Kasumi-1 (cell line): ENCODE data around the gene DEPDC4.
A peak's percentile ranks its signal among the peaks of the same experiment; 100 is the strongest.
"Not testable (repeated sequence)": the region's sequence is repeated elsewhere in the genome, so short reads cannot be mapped to it uniquely, and the experiment has no call there.

ENCODE experiments used
- DNase-seq, 2 experiments: peaks; one replicate each; lab custom pipeline; 2025; lab: John Stamatoyannopoulos, UW

The DEPDC4 gene

DNA sequence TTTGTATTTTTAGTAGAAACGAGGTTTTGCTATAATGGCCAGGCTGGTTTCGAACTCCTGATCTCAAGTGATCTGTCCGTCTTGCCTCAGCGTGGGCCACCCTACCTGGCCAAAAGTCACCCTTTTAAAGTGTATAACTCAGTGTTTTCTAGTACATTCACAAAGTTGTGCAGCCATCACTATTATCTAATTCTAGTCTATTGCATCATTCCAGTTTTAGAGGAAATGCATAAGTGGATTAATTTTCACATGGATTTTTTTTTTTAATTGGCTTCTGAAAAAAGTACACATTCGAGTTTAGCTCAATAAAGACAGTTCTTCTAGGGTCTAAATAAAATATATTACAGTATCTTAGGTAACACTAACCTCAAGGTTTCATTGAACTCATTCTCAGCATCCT lies 3.7 kb downstream of the DEPDC4 start:
- no peak for DNase-seq

DNA sequence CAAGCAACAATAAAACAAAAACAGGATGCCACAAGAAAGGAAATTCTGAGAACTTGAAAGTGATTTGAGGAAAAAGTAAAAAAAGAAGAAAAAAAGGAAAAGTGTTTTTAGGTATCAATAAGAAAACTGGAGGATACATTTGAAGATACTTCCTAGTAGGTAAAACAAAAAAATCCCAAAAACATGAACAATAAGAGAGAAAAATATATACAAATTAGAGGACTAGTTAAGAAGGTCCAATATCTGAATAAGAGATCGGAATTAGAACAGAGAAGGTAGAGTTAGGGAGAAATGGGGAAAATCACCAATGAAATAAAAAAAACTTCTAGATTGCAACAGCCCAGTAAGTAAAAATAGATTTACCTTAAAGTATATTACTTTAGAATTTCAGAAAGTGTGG lies 8.8 kb downstream of the DEPDC4 start:
- no peak for DNase-seq

DNA sequence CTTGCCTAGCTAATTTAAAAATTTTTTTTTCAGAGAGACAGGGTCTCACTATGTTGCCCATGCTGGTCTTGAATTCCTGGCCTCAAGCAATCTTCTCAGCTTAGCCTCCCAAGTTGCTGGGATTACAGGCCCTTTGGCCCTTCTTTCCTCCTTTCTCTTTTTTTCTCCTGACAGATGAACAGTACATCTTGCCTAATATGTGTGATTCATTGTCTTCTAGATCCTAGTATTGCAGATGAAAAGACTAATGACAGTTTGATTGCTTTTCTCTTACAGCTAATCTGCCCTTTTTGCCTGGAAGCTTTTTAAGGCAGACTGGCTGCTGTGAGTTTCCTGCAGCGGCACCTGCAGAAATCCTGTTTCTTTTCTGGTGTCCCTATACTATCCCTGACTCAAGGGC lies 12.0 kb downstream of the DEPDC4 start:
- no peak for DNase-seq

DNA sequence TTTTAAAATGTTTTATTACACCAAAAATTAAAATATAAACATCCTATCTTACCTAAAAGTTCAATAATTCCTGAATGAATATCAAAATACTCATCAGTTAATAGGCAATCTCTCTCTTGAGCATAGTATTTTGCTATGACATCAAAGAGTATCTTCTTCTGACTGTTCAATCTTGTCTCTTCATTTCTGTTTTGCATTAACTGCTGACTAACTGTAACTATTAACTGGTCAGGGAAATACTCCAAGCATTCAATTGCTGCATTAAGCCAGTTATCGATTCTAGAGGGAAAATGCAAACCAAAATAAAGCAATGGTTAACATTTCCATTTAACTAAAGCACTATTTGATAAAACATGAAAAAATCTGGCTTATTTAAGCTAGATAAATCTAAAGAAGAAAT lies 13.4 kb downstream of the DEPDC4 start:
- no peak for DNase-seq

DNA sequence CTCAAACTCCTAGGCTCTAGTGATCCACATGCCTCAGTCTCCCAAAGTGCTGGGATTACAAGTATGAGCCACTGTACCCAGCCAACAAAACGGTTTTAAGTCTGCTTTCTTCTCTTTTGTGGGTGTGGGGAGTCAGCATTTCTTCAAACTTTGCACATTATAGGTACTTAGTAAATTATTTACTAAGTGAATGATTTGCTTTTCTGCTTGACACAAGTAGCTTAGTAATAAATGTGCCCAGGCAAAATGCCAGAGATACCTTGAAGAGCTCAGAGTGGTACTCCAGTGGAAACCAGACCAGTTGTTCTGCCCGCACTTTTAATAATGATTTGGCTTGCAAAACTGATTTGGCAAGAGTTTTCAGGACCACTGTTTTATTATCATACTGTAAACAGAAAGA lies 15.0 kb downstream of the DEPDC4 start:
- DNase-seq = no peak

DNA sequence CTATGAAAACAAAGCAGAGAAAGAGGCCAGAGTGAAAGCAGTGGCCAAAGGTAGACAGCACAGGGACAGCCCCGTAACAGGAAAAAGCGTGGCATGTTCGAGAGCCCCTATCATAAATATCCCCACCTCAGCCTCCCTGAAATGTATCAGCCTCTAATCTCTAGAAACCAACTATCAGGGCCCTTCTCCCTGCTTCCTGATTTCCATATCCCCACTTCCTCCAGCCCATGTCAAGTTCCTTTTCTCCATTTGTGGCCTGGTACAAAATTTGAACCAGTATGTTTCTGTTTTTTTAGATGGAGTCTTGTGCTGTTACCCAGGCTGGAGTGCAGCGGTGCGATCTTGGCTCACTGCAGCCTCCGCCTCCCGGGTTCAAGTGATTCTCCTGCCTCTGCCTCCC lies 16.9 kb downstream of the DEPDC4 start:
- DNase-seq = peak; percentile 33 to 58

DNA sequence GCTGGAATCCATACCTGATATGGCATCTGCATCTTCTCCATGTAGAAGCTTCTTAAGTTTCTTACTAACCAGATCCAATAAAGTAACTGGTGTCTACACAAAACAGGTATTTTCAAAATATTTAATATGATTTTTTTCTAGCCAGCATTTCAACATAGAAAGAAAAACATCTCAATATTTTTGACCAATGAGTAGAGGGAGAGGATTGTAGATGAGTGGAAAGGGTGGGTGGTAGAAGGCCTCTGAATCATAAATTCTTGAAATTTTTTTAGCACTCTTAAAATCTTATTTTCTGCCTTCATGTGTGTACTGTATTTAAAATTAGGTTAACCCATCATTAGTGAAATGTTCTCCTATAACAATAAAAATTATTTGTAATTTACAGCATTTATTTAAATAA lies 18.0 kb downstream of the DEPDC4 start:
- DNase-seq = no peak

DNA sequence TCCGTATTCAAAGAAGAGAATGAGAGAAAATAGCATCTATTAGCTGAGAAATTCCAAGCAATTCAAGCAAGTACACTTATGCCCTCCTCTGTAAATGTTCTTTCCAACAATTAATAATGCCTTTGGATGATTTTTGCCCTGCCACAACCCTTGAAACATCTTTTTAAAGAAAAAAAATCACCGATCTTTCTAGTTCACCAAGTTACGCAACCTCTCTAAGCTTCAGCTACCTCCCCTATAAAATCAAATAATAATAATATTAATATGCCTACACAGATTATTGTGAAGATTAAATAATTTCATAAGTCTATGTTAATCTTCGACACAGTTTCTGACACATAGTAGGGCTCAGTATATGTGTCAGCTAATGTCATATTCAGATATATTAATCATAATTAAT lies 19.1 kb downstream of the DEPDC4 start:
- no peak for DNase-seq

DNA sequence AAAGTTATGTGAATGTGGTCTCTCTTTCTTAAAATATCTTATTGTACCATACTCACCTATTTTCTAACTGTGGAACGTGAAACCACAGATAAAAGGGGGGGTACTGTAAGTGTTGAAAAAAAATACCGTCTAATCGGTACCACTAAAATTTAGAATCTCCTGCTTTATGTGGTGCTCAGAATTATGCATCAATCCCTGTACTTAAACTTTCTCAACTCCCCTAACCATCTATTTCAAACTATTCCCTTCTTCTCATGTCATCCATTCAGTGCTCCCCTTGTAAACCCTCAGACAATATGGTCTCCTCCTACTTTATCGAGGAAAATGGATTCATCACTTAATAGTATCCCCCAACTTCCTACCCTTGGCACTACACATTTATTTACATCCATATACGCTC lies 23.7 kb downstream of the DEPDC4 start:
- no peak for DNase-seq

DNA sequence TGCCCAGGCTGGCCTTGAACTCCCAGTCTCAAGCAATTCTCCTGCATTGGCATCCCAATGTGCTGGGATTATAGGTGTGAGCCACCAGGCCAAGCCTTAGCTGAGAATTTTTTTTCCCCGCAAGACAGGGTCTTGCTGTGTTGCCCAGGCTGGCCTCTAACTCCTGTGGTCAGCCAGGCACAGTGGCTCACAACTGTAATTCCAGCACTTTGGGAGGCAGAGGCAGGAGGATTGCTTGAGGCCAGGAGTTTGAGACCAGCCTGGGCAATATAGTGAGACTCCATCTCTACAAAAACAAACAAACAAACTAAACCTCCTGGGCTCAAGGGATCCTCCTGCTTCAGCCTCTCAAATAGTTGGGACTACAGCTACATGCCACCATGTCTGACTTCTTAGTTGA lies 27.3 kb downstream of the DEPDC4 start:
- no peak for DNase-seq

DNA sequence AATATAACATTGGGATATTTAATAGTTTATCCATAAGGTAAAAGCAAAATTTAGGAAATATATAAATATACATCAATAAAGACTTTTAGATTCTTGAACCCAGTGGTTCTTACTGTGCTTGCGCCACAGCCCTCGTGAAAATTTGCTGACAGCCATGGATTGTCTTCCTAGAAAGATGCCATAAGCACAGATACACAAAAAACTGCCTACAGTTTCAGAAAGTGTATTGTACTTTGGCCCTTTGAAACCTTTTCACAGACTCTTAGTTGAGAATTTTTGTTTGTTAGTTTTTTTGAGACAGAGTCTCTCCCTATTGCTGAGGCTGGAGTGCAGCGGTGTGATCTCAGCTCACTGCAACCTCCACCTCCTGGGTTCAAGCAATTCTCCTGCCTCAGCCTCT lies 28.1 kb downstream of the DEPDC4 start:
- DNase-seq = no peak

DNA sequence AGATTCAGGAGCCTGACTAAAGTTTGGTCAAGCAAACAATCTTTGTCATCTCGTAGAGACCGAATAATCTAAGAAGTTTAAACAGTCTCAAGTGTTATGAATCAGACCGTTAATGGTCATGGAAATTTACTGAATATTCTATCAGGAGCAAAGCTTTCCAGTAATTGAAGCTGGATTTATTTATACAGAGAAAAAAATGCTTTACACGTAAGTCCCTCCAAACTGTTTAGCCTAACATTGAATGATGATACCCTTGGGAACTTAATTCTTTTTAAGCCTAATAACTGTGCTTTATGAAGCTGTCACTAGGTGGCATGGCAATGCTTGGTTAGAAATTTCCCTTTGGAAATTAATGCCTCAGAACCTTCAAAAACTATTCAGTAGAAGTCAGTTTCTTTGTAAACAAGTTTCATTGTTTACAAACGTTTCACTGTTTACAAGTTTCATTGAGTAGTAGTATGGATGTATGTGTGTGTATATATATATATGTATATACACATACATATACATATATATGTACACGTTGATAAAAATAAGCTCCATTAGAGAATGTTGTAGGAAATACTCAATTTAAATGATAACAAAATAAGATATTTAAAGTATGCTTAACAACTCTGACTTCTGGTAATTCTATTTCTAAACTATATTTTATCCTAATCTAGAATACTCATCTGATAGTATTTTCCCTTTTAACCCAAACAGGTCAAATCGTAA lies 32.1 kb downstream of the DEPDC4 start:
- peak; percentile 53 to 75 for DNase-seq

DNA sequence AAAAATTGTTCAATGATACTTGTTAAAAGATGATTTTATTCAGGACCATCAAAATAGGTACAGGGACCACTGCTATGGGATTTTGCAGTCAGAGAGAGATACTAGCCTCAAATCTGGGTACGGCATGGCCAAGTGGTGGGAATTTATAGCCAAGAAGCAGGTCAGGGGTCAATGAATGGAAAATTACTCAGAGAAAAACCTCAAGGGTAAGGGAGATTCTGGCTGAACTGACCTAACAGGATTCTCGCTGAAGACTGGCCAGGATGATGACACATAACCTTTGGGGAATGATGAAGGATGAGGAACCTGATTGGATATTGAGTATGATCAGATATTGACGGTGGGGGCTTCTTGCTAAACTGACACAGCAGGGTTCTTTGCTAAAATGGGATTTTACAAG lies 32.7 kb downstream of the DEPDC4 start:
- no peak for DNase-seq

DNA sequence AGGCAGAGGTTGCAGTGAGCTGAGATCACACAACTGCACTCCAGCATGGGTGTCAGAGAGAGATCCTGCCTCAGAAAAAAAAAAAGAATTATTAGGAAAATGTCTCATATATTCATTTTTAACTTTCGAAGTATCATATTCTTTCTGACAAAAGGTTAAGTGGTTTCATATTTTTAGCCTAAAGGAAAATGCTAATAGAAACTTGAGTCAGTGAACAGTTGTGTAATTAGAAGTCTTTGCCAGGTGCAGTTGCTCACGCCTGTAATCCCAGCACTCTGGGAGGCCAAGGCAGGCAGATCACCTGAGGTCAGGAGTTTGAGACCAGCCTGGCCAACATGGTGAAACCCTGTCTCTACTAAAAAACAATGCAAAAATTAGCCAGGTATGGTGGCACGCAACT lies 35.0 kb downstream of the DEPDC4 start:
- not testable (repeated sequence) for DNase-seq

DNA sequence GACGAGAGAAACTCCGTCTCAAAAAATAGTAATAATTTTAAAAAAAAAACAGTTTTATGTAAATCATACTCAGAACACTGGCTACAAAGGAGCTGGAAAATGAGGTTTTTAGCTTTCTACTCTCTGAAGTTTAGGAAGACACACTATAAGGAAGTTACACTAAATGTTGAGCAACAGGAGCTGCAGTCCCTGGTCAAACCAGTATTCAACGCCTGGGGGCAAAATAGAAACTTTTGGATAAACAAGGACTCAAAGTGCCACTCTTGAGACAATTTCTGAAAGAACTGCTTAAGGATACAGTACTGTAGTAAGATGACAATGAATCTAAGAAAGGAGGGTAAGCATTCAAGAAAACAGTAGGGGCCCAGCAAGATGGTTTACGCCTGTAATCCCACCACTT lies 37.0 kb downstream of the DEPDC4 start:
- peak; percentile 49 to 68 for DNase-seq

DNA sequence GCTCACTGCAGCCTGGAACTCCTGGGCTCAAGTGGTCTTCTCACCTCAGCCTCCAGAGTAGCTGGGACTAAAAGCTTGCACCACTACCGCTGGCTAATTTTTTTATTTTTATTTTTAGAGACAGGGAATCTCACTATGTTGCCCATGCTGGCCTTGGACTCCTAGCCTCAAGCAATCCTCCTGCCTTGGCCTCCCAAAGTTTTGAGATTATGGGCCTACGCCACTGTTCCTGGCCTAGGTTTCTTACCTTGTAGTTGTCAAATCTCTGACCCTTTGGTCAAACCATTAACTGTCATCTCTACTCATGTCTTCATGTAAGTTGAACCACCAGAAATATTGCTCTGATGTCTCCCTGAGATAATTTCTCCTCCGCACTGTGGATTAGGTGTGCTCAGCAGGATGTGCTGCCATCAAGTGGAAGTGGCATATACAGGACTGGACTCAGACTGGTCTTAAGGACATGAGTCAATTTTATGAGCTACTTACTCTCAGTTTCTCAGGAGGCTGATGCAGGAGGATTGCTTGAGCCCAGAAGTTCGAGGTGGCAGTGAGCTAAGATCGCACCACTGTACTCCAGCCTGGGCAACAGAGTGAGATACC lies 37.7 kb downstream of the DEPDC4 start:
- DNase-seq = peak; percentile 69 to 74

DNA sequence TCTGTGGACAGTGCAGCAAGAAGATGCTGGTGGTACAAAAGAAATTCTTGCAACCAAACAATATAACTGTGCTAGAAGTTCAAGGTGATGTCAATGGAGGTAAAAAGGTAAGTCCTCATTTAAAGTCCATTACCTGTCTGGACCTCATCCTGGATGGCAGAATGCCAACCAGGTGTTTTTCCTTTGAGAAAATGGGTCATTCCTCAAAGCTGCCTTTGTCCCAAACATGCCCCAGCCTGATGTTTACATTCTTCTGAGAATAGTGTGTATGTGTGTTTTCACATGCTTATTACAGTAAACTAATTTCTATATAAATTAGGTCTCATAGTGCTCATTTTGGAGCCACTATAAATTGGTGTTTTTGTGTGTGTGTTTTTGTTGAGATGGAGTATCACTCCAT lies 41.4 kb downstream of the DEPDC4 start:
- no peak for DNase-seq

DNA sequence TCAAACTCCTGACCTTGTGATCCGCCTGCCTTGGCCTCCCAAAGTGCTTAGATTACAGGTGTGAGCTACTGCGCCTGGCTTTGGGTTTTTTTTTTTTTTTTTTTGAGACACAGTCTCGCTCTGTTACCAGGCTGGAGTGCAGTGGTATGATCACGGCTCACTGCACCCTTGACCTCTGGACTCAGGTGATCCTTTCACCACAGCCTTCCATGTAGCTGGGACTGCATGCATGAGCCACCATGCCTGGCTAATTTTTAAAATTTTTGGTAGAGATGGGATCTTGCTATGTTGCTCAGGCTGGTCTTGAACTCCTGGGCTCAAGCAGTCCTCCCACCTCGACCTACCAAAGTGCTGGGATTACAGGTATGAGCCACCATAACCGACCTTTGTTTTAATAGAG lies 44.7 kb downstream of the DEPDC4 start:
- DNase-seq = not testable (repeated sequence)

DNA sequence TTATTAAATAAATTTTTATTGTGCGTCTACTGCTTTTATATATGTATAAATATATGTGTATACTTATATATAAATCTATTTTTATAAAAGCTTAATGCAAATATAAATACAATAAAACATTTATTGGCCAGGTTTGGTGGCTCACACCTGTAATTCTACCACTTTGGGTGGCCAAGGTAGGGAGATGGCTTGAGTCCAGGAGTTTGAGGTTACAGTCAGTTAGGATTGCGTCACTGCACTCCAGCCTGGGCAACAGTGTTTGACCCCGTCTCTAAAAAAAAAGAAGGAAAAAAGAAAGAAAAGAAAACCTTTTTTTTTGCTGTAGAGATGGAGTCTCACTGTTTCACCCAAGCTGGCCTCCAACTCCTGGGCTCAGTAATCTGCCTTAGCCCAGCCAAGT lies 45.4 kb downstream of the DEPDC4 start:
- DNase-seq = no peak

DNA sequence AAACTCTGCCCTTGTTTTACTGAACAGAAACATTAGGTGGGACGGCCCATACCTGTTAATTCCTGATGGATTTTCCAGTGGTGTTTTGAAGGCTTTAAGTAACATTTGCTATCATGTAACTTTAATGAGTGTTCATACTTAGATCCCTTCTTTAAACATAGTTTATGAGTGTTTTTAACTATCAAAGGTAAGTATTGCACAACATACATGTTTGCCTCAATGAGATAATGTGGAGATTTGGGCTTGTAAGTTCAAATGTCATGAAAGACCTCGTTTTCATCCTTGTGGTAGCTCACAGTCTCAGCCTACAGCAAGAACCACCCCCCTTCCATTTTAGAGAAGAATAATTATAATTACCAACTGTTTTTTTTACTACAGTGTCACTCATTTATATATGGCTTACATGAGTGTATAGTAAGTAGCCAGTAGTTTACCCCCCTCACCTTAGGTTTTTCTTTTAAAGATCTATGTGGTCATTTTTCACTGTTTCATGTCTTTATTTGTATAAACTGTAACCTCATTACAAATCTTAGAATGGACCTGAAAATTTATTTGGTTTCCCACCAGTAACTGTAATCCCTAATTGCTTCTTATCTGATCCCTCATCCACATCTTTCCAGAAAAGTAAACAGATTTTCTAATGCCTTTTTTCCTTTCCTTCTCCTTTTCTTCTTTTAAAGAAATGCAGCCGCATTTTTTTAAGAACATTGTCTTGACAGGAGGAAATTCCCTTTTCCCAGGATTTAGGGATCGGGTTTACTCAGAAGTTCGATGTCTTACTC lies 47.4 kb downstream of the DEPDC4 start:
- DNase-seq = no peak

DNA sequence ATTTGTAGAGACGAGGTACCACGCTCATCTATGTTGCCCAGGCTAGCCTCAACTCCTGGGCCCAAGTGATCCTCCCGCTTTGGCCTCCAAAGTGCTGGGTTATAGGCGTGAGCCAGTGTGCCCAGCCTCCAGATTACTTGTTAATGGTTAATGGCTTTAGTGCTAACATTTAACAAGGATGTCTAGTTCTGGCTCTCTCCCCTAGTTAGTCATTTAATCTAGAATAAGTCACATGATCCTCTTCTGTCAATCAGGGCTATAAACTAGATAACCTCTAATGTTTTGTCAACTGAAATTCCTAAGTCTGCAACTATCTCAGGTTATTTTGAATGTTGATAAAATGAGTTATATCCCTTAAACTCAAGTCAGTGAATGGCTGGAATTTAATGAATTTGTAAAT lies 50.5 kb downstream of the DEPDC4 start:
- no peak for DNase-seq

DNA sequence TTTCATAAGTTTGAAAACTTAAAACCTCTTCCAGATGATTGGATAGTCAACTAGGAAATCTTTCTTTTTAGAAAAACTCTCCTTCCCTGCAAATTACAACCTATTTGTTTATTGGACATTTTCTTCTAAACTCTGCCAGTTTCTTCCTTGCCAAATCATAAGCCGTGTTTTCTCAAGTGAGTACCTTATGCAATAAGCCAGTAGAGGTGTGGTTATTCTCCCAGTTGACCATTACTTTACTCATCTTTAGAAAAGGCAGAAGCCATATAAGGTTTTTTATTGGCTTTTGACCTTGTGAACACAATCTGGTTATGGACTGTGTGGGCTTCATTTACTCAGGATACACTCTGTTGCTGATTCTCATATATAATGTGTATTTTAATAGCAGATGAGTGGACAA lies 51.7 kb downstream of the DEPDC4 start:
- no peak for DNase-seq

DNA sequence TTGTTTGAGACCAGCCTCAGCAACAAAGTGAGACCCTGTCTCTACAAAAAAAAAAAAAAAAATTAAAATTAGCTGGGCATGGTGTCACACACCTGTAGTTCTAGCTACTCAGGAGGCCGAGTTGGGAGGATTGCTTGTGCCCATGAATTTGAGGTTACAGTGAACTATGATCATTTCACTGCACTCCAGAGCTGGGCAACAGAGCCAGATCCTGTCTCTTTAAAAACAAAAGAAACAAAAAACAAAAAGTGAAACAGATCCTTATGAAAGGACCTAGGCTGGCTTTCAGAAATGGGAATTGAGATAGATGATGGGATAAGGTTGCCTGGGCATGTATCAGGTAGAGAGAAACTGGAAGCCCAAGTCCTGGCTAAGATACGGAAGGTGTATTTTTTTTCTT lies 52.4 kb downstream of the DEPDC4 start:
- DNase-seq = no peak
